ENCODE measurements around the gene ENTPD6.
A peak's percentile ranks its signal among the peaks of the same experiment; 100 is the strongest.
"Not testable (repeated sequence)": the region's sequence is repeated elsewhere in the genome, so short reads cannot be mapped to it uniquely, and the experiment has no call there.

Gene ENTPD6

DNA sequence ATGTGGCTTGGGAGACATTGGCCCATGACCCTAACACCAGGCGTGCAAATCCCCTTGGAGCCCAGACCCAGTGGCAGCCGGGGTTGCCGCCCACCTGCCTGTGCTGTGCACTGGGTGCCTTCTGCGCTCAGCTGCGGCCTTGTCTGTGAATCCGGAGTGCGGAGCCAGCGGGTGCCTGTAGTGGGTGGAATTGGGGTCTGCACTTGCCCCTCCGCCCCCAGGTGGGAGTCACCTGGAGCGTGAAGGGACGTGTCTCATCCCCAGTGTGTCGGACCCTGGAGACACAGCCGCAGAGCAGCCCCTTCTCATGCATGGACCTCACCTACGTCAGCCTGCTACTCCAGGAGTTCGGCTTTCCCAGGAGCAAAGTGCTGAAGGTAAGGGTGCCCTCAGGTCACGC lies 29.4 kb downstream of the ENTPD6 start:
- no peak for DNase-seq

DNA sequence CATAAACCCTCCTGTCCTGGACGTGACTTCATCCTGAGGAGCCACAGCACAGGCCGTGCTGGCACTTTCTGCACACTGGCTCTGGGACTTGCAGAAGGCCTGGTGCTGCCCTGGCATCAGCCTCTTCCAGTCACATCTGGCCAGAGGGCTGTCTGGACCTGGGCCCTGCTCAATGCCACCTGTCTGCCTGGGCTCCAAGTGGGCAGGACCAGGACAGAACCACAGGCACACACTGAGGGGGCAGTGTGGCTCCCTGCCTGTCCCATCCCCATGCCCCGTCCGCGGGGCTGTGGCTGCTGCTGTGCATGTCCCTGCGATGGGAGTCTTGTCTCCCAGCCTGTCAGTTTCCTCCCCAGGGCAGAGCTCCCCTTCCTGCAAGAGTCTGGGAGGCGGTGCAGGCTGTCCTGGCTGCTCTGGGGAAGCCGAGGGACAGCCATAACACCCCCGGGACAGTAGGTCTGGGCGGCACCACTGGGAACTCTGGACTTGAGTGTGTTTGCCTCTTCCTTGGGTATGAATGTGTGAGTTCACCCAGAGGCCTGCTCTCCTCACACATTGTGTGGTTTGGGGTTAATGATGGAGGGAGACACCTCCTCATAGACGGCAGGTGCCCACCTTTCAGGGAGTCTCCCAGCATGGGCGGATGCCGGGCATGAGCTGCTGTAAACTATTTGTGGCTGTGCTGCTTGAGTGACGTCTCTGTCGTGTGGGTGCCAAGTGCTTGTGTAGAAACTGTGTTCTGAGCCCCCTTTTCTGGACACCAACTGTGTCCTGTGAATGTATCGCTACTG lies 30.3 kb downstream of the ENTPD6 start:
- no peak for DNase-seq

DNA sequence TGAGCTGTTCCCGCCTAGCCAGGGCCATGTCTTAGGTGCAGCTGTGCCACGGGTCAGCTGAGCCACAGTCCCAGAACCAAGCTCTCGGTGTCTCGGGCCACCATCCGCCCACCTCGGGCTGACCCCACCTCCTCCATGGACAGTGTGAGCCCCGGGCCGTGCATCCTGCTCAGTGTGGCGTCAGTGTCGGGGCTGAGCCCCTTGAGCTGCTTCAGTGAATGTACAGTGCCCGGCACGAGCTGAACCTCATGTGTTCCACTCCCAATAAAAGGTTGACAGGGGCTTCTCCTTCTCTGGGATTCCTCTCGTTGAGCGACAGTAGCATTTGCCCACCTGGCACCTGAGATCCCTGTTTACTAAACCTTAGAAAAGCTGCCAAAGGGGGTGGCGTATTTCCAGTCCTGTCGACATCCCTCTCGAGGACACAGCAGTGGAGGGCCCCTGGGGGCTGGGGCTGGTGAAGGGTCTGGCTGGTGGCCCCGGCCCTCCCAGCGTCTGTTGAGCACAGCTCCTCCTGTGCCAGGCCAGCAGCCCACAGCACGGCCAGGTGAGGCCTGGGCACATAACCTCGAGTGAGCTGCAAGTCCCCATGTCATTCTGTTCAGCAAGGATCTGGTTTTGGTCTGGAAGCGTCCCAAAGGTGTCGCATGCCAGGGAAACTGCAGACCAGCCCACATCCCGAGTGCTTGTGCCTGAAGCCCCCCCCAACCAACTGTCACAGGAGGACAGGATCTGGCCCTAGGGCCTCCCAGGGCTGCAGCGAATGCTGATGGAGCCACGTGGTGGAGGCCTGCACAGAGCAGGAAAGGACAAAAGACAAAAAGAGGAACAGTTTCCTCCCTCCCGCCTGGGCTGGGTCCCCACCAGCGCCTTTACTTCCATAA lies 31.2 kb downstream of the ENTPD6 start:
- peak in 1 of 2 experiments; percentile 13 for DNase-seq

DNA sequence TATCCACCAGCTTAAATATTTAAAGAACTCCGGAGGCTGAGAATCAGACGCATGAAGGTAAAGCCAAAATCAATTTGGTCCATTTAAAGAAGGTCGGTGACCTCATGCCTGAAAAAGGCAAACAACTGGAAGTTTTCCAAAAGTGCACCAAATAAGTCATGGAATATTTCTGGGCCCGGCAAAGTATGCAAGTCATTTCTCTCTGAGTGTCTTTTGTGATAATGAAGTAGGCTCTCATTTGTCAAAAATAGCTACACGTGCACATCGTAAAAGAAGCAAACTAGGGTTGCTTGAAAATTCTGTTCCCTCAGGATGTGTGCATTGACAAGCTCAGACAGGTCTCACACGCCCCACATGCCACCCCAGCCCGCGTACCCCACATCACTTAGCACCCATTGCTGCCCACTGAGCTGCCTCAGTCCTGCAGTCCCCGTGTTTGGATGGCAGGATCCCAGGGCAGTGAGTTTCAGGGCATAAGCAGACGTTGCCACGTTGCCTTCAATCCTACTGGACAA lies 31.9 kb downstream of the ENTPD6 start:
- DNase-seq: no peak

DNA sequence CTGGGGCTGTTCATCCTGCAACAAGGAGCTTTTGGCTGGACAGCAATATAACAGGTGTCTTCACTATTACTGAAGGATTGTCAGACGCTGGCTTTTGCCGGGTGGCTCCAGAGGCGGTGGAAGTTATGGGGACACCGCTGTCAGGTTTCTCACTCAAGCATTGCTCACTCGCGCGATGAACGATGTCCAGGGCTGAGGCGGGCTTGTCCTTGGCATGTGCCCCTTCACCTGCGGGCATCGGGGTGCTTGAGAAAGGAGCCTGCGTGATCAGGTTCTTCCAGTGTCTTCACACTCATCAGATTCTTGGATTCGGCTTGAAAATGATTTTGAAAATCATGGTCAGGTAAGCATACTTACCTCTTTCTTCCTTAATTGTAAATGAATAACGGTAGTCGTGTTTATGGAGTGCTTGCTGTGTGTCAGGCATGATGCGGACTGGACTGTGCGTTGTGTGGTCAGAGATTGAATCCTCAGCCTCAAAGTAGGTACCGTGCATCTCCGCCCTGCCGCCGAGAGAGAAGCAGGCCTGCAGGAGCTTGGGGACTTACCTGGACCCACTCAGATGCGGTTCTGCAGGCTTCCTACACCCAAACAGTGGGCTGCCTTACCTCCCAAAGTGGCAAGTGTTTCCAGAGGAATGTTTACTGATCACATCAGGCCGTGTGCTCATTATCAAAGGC lies 34.1 kb downstream of the ENTPD6 start:
- DNase-seq: no peak

DNA sequence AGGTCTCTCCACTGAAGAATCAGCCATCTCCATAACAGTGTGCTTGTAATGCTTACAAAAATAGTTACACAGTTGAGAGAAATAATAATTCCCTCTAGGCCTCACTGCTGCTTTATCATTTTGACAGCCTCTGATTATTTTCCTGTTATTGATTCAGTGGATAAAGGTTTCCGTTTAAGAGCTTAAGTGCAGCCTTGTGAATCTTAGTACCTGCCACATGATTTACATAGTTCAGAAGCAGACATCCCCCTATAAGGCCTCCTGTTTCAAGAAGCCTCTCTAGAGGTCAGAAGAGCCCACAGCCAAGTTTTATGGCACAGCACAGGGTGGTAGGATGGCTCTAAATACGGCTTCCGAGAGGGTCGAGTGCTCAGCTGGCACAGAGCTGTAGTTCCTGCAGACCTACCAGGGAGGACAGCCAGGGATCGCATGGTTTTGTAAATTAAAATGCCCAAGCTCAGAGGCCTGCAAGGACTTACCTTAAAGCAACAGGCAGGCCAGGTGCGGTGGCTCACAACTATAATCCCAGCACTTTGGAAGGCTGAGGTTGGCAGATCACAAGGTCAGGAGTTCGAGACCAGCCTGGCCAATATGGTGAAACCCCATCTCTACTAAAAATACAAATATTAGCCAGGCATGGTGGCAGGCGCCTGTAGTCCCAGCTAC lies 34.8 kb downstream of the ENTPD6 start:
- no peak for DNase-seq

DNA sequence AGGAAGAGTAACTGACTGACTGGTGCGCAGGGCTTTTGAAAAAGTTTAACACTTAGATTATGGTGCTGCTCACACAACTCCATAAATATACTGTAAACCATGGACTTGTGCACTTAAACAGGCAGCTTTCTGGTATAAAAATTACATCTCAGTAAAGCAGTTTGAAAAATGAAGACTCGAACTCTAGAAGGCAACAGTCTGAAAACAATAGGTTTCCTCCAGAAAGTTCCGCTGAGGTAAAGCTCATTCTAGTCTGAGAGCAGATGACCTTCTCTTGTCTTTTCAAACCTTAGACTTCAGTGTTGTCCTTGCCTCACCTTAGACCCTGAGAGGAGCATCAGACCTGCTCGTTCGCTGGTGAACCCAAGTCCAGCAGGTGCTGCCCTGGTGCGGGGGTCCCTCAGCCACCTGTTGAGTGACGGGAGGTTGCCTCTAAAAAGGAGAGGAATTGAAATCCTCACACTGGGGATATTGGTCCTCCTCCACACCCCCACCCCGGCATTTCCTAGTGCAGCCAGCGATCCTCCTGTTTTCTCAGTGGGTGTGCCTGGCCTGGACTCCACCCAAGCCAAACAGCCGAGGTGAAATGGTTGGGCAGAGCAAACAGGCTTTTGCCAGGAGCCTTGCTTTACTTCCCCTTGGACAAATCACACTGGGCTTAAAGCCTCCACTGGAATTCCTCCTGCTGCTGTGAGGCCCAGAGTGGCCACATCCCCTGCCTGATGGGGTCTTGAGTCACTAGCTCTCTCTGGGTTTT lies 37.7 kb downstream of the ENTPD6 start:
- DNase-seq: no peak

DNA sequence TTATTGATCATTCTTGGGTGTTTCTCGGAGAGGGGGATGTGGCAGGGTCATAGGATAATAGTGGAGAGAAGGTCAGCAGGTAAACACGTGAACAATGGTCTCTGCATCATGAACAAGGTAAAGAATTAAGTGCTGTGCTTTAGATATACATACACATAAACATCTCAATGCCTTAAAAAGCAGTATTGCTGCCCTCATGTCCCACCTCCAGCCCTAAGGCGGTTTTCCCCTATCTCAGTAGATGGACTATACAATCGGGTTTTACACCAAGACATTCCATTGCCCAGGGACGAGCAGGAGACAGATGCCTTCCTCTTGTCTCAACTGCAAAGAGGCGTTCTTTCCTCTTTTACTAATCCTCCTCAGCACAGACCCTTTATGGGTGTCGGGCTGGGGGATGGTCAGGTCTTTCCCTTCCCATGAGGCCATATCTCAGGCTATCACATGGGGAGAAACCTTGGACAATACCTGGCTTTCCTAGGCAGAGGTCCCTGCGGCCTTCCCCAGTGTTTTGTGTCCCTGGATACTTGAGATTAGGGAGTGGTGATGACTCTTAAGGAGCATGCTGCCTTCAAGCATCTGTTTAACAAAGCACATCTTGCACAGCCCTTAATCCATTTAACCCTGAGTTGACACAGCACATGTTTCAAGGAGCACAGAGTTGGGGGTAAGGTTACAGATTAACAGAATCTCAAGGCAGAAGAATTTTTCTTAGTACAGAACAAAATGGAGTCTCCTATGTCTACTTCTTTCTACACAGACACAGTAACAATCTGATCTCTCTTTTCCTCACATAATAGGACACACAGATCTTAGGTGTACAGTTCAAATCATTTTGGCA lies 38.7 kb downstream of the ENTPD6 start:
- peak; percentile 62 to 81 for DNase-seq

DNA sequence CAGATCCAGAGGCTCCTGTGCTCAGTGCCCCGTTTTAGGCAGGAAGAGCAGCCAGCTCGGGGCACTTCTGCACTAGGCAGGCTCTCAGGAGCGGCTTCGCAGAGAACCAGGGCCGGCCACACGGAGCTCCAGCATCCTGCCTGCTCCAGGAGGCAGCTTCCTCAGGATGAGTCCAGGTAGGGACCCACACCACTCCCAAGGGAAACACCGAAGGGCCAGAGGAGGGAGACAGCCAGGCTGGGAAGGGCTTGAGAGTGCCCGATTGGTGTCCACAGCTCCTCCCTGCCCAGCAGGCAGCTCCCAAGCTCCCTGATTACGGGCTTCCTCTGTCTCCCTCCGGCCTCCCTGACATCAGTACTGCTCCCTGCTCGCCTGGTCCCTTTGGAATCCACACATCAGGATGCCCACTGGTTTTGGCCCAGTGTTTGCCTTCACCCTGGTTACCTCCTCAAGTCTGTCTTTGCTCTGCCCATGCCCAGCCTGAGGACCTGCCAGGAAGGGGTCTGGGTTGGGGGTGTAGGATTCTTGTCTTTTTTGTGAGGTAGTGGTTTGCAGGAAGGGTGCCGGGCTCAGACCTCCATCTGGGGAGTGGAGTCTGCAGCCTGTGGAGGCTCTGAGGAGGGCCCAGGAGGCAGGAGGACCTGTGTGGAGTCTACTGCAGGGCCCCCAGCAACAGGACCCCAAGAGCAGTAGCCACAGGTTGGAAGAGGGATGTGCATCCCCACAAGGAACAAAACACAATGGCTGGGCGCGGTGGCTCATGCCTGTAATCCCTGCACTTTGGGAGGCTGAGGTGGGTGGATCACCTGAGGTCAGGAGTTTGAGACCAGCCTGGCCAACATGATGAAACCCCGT lies 41.2 kb downstream of the ENTPD6 start:
- DNase-seq: no peak

DNA sequence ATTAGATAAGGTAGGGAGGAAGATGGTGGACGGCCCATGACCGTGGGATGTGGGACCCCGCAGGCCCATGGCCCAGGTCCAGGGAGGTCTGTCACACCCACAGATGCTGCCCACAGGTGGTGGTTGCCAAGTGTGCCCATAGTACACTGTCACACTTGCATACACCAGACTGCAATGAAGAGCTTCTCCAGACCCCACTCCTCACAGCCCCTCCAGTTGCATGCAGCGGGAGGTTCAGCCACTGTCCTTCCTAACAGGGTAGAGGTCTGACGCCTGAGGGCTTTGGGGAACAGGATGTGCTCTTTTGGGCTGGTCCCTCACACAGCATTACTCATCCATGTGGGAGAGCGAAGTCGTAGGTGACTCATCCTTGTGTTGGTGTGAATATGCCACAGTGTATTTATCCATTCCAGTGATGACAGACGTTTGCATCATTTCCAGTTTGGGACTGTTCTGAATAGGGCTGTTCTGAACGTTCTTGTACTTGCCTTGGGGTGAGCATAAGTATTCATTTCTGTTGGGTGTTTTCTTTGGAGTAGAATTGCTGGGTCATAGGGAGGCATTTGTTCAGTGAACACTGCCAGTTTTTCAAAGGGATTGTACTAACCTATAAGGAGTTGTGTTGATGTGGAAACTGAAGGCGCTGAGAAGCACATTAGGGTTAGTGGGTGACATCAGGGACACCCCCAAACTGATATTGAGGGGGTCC lies 42.3 kb downstream of the ENTPD6 start:
- no peak for DNase-seq

DNA sequence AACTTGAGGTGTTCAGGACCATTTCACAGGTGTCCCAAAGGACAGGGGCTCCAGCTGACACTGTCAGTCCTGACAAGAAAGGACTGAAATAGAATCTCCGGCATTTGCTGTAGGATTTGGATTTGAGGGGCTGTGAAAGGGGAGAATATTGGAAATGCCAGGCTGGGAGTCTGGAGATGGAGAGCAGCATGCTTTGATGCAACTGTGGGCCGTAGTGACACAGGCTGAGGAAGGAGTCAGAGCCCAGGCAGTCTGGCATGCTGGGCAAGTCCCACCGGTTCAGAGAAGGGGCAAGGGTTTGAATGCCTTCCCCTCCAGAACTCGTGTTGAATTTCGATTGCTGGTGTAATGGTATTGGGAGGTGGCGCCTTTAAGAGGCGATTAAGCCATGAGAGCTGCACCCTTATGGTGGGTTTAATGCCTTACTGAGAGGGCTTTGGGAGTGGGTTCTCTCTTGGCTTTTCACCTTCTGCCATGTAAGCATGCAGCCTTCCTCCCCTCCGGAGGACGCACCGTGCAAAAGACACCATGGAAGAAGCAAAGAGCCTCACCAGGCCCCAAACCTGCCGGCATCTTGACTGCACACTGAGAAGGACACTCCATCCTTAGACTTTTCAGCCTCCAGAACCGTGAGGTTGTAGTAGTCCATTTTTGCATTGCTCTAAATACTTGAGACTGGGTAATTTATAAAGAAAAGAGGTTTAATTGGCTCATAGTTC lies 43.0 kb downstream of the ENTPD6 start:
- DNase-seq: peak; percentile 72 to 90

DNA sequence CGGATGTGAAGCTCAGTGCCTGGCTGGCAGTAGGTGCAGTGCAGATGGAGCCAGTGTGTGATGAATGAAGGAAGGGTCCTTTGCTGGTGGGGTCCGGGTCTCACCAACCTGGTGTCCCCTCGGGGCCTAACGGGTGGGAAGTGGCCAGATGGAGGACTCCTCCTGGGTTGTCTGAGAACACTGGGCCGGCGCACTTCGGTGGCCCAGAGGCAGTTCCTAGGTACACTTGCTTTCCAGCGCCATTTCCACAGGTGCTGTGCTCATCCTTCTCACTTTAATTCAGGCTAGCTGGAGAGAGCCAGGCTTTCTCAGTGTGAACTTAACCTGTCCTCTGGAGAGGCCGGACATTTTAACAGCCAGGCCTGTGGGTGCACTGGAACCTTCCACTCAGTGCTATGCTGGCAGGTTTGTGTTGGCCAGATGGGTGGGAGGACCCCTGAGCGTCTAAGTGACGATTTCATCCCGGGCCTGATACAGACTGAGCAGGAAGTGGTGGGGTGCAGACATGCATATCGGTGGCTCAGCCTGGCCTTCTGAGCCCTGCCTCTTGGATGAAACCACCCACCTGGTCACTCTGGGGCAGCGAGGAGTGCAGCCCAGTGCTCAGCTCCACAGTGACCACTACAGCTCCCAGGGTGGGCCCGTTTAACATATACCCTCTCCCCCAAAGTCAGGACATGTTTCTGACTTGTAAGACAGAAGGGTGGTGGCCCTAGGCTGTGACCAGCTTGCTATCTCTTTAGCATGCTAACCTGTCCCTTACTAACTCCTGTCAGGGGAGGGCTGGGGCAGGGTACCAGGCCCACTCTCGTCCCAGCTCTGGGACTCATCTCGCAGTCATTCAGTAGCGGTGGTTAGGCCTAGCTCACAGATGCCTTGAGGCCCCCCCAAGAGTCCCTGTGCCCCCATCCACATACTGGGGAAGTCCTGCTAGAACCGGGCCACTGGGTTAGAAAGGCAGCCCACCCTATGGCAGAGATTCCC lies 44.2 kb downstream of the ENTPD6 start:
- peak in 1 of 2 experiments; percentile 32 for DNase-seq

DNA sequence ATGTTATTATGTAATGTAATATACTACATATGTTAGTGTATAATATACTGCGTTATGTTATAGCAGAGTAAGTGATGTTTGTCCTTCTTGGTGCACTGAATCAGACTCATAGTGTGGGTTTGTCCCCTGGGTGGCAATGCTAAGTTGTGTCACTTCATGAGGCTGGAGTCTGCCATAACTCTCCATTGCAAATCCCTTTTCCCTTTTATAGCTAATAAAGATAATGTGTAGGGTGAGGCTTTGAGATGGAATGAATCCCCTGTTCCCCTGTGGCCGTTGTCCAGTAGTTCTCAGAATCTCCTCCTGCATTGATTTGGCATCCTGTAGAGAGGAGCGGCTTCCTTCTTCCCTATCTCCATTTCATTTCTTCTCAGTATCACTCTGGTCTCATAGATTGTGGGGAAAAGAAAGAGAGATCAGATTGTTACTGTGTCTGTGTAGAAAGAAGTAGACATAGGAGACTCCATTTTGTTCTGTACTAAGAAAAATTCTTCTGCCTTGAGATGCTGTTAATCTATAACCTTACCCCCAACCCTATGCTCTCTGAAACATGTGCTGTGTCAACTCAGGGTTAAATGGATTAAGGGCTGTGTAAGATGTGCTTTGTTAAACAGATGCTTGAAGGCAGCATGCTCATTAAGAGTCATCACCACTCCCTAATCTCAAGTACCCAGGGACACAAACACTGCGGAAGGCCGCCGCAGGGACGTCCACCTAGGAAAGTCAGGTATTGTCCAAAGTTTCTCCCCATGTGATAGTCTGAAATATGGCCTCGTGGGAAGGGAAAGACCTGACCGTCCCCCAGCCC lies 45.5 kb downstream of the ENTPD6 start:
- DNase-seq: peak in 1 of 2 experiments; percentile 27

DNA sequence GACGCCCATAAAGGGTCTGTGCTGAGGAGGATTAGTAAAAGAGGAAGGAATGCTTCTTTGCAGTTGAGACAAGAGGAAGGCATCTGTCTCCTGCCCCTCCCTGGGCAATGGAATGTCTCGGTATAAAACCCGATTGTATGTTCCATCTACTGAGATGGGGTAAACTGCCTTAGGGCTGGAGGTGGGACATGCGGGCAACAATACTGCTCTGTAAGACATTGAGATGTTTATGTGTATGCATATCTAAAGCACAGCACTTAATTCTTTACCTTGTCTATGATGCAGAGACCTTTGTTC lies 46.1 kb downstream of the ENTPD6 start:
- not testable (repeated sequence) for DNase-seq

DNA sequence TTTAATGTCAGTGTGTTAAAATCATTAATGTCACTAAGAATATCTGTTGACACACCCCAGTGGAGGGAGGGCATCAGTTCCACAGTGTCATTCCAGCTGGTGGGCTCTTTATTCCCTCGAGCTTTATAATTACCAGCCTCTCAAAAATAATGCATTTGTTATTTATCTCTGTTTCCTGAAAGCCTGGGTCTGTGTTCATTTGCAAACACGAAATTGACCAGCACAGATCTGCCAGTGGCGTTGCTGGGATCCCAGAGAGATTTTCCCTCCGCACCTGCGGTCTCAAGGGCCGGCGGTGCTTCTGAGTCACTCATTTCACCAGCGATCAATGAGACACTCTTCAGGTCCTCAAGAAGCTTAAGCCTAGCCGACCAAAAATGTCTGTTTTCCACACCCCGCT lies 46.7 kb downstream of the ENTPD6 start:
- DNase-seq: peak in 1 of 2 experiments; percentile 50

DNA sequence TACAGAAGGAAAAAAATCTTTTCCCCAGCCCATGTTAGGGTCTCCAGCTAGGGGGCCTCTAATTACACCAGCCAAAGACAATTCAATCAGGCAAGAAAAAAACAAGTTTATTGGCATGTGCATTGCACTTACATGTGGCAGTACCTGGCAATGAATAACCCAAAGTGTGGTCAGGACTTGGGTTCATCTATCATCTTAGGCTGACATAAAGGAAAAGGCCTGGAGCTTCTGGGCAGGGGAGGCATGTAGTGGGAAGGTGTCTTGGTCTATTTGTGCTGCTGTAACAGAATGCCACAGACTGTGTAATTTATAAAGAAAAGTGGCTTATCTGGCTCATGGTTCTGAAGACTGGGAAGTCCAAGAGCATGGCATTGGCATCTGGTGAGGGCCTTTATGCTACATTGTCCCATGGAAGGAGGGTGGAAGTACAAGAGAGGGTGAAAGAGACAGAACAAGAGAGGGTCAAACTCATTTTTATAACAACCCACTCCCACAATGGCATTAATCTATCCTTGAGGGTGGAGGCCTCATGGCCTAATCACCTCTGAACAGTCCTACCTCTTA lies 48.0 kb downstream of the ENTPD6 start:
- DNase-seq: no peak

All from NCI-H524 (cell line).